Thymus (tissue), 11 donors: Measurements from ENCODE around the gene METTL13. TPM values are rescaled to one million over a fixed set of nuclear protein-coding genes. Genes with fewer than 3 reads are reported as not detected.
"Not testable (repeated sequence)": the region's sequence is repeated elsewhere in the genome, so short reads cannot be mapped to it uniquely, and the experiment has no call there.

Experiments used
- DNase-seq, 9 donors: peaks; one replicate each; pipeline ENCODE4 v3.0.0-alpha.2; 2013; ENCODE audit warnings: low spot score in 9 of 9, low read depth in 6 of 9, missing footprints in 1 of 9
- H3K27ac ChIP-seq, 2 donors: one replicate each; pipeline ENCODE4 v1.5.1; 2013; ENCODE audit warnings: control low read depth in 1 of 2, low read depth in 1 of 2, low read length in 1 of 2, mild to moderate bottlenecking in 1 of 2, moderate library complexity in 1 of 2
- H3K27me3 ChIP-seq, 2 donors: one replicate each; pipeline ENCODE4 v1.5.1; 2013; ENCODE audit warnings: low read length in 1 of 2; ENCODE audit not compliant: control insufficient read depth in 2 of 2, insufficient read depth in 1 of 2
- H3K36me3 ChIP-seq, 2 donors: one replicate each; pipeline ENCODE4 v1.5.1; 2013; ENCODE audit warnings: low read length in 1 of 2, mild to moderate bottlenecking in 1 of 2, moderate library complexity in 1 of 2; ENCODE audit not compliant: control insufficient read depth in 2 of 2, insufficient read depth in 2 of 2
- H3K4me1 ChIP-seq, 2 donors: one replicate each; pipeline ENCODE4 v1.5.1; 2013; ENCODE audit warnings: low read length in 2 of 2; ENCODE audit not compliant: control insufficient read depth in 2 of 2, insufficient read depth in 2 of 2
- H3K4me3 ChIP-seq, 2 donors: one replicate each; pipeline ENCODE4 v1.5.1; 2013; ENCODE audit warnings: low read length in 2 of 2, control low read depth in 1 of 2, mild to moderate bottlenecking in 1 of 2
- H3K9me3 ChIP-seq, 2 donors: one replicate each; pipeline ENCODE4 v1.5.1; 2013; ENCODE audit warnings: low read length in 1 of 2, mild to moderate bottlenecking in 1 of 2; ENCODE audit not compliant: control insufficient read depth in 2 of 2, insufficient read depth in 1 of 2
- WGBS: extraction: QIAGEN DNeasy Blood & Tissue Kit; methylation state at CpG from one replicate; pipeline ENCODE4 v1.1.7; 2013; 5-methylcytosine and 5-hydroxymethylcytosine counted together
- polyA plus RNA-seq: library from polyadenylated mRNA; stranded (reverse); fragments of 200-250 nt; gene quantifications from one replicate; pipeline ENCODE4 v1.2.3, GENCODE V29; 2013
- total RNA-seq: library from RNA; stranded (reverse); fragments of 120-200 nt; gene quantifications from one replicate; pipeline ENCODE4 v1.2.4, GENCODE V29; 2013
- donor health status: healthy.

METTL13 gene
- total and polyA plus RNA-seq, 2 donors, result 20.0 to 21.7 TPM

GRCh38 chr1:171796592-171796991 is 15.1 kb downstream of the METTL13 start:
- H3K36me3 ChIP-seq, result peaks cover 51 to 67% of the 10 kb centered on the region in 2 donors
- 98% methylated on average over 5 of the region's 5 CpGs for WGBS
- no peak overlapping the region for H3K27ac ChIP-seq
- H3K4me1 ChIP-seq, result no peaks in the 10 kb centered on the region
- no peaks in the 10 kb centered on the region for H3K9me3 ChIP-seq
- no peaks in the 10 kb centered on the region for H3K27me3 ChIP-seq
- no peak overlapping the region for H3K4me3 ChIP-seq
- DNase-seq, result no peak

- H3K36me3 ChIP-seq, result peaks cover 35 to 50% of the 10 kb centered on the region in 2 donors
- WGBS, result 98% methylated on average over 3 of the region's 3 CpGs
- H3K27ac ChIP-seq, result no peak overlapping the region
- H3K4me1 ChIP-seq, result no peaks in the 10 kb centered on the region
- no peaks in the 10 kb centered on the region for H3K9me3 ChIP-seq
- H3K4me3 ChIP-seq, result no peak overlapping the region
- H3K27me3 ChIP-seq, result no peaks in the 10 kb centered on the region
- DNase-seq, result no peak
Measured at GRCh38 chr1:171798311-171798710, 16.9 kb downstream of the METTL13 start.

- peaks cover 32 to 49% of the 10 kb centered on the region in 2 donors for H3K36me3 ChIP-seq
Measured at GRCh38 chr1:171798765-171799164, 17.3 kb downstream of the METTL13 start.

DNA sequence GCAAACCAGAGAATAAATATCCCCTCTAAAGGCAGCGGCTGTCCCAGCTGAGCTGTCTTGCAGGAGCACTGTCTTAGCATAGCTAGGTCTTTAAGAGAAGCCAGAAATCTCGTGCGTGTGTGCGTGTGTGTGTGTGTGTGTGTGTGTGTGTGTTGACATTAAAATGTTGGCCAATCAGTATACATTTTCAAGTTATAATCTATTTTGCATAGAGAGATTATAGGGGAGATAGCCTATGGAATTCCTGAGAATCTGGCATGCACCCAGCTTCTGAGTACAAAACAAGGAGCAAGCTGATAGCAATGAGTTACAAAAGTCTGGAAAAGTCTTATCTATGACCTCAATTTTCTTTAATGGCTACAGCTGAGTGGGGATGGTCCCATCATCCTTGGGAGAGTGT is 17.7 kb downstream of the METTL13 start:
- H3K4me1 ChIP-seq, result no peaks in the 10 kb centered on the region
- H3K36me3 ChIP-seq, result peaks cover 28 to 45% of the 10 kb centered on the region in 2 donors
- no peak for DNase-seq
- no peak overlapping the region for H3K27ac ChIP-seq
- H3K4me3 ChIP-seq, result no peak overlapping the region
- WGBS, result 71% methylated on average over 4 of the region's 4 CpGs
- H3K9me3 ChIP-seq, result no peaks in the 10 kb centered on the region
- H3K27me3 ChIP-seq, result no peaks in the 10 kb centered on the region

More at GRCh38 chr1:171798765-171799164, 17.3 kb downstream of the METTL13 start:
- H3K27ac ChIP-seq, result no peak overlapping the region
- WGBS, result 98% methylated on average over 3 of the region's 3 CpGs
- no peaks in the 10 kb centered on the region for H3K9me3 ChIP-seq
- no peak overlapping the region for H3K4me3 ChIP-seq
- no peaks in the 10 kb centered on the region for H3K4me1 ChIP-seq
- H3K27me3 ChIP-seq, result no peaks in the 10 kb centered on the region
- DNase-seq, result no peak

- not testable (repeated sequence) for H3K27me3 ChIP-seq, H3K4me1 ChIP-seq, DNase-seq, H3K4me3 ChIP-seq, H3K27ac ChIP-seq, H3K9me3 ChIP-seq
- peaks cover 25 to 39% of the 10 kb centered on the region in 2 donors for H3K36me3 ChIP-seq
- 96% methylated on average over 2 of the region's 2 CpGs for WGBS
Measured at GRCh38 chr1:171799698-171800097, 18.2 kb downstream of the METTL13 start.

DNA sequence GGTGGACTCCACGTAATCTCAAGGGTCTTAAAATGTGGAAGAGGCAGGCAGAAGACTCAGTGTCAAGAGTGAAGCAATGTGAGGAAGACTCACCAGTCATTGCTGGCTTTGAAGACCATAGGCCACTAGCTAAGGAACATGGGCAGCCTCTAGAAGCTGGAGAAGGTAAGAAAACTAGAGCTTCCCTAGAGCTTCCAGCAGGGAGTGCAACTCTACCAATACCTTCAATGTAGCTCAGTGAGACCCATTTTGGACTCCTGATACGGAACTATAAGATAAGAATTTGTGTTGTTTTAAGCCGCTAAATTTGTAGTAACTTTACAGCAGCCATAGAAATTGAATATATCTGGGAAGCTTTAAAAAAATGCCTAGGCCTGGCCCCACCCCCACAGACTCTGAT is 18.9 kb downstream of the METTL13 start:
- DNase-seq, result no peak
- Histone ChIP-seq H3K9me3 (no peaks in the 10 kb centered on the region), H3K4me3 (no peak overlapping the region), H3K27ac (no peak overlapping the region), H3K4me1 (no peaks in the 10 kb centered on the region), H3K27me3 (no peaks in the 10 kb centered on the region), H3K36me3 (peaks cover 24 to 33% of the 10 kb centered on the region in 2 donors)
- 98% methylated on average over 3 of the region's 3 CpGs for WGBS

- no peak for DNase-seq
- H3K4me3 ChIP-seq, result no peak overlapping the region
- no peaks in the 10 kb centered on the region for H3K4me1 ChIP-seq
- no peaks in the 10 kb centered on the region for H3K27me3 ChIP-seq
- H3K27ac ChIP-seq, result no peak overlapping the region
- peaks cover 19 to 29% of the 10 kb centered on the region in 2 donors for H3K36me3 ChIP-seq
- H3K9me3 ChIP-seq, result no peaks in the 10 kb centered on the region
- 73% methylated on average over 3 of the region's 3 CpGs for WGBS
Measured at GRCh38 chr1:171800851-171801250, 19.4 kb downstream of the METTL13 start.

DNA sequence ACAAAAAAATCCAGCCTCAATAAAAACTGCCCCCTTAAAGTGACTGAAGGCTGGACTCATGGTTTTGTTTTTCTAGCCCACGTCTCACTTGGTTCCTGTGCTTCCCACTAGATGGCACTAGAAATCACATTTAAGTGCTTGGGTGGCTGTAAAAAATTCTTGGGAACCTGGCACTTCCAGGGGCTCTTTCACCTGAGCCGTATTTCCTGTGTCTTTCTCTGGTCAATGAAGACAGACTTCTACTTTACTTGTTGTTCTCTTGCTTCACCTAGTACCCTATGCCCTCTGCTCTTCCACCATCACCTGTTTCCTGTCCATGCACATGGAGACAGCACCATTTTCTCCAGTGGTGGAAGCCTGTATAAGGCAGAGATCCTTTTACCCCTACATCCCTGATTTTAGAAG is 20.0 kb downstream of the METTL13 start:
- H3K27ac ChIP-seq, result no peak overlapping the region
- 28% methylated on average over 2 of the region's 2 CpGs for WGBS
- no peaks in the 10 kb centered on the region for H3K4me1 ChIP-seq
- H3K36me3 ChIP-seq, result peaks cover 12 to 23% of the 10 kb centered on the region in 2 donors
- H3K9me3 ChIP-seq, result no peaks in the 10 kb centered on the region
- peak in 4 of 9 donors; percentile 8 to 49 (median 12) for DNase-seq
- H3K4me3 ChIP-seq, result no peak overlapping the region
- H3K27me3 ChIP-seq, result no peaks in the 10 kb centered on the region

GRCh38 chr1:171802207-171802606 is 20.7 kb downstream of the METTL13 start:
- Histone ChIP-seq H3K27me3 (no peaks in the 10 kb centered on the region), H3K9me3 (no peaks in the 10 kb centered on the region), H3K27ac (no peak overlapping the region), H3K4me1 (no peaks in the 10 kb centered on the region), H3K36me3 (peaks cover 5 to 16% of the 10 kb centered on the region in 2 donors), H3K4me3 (no peak overlapping the region)
- DNase-seq, result no peak
- 100% methylated on average over 3 of the region's 3 CpGs for WGBS

DNA sequence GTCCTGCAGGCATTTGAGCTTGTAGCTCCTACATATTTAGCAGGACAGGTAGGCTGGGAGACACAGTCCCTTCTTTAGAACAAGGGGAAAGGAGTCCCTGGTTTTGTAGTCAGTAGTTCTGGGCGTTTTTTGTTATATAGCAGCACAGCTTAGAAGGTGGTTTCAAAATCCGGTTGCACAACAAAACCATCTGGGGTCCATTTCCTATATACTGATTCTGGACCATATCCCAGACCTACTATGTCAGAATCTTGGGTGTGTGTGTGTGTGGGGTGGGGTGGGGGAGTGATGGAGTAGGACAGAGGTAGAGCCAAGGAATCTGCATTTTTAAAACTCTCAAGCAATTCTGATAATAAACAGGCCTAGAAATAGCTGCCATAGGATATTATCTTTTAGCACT is 21.6 kb downstream of the METTL13 start:
- H3K27me3 ChIP-seq, result no peaks in the 10 kb centered on the region
- no peaks in the 10 kb centered on the region for H3K4me1 ChIP-seq
- no peak overlapping the region for H3K4me3 ChIP-seq
- no peaks in the 10 kb centered on the region for H3K9me3 ChIP-seq
- no peak overlapping the region for H3K27ac ChIP-seq
- no peak for DNase-seq
- WGBS, result 73% methylated on average over 2 of the region's 2 CpGs
- peaks cover 3 to 8% of the 10 kb centered on the region in 2 donors for H3K36me3 ChIP-seq
